Measurements from ENCODE around the gene MXRA8.

MXRA8 gene

GRCh38 chr1:1333551-1334241 lies 24.7 kb downstream of the MXRA8 start:
- no peak for DNase-seq

- DNase-seq, result no peak
These were observed 25.4 kb downstream of the MXRA8 start for GRCh38 chr1:1332774-1333480.

- DNase-seq, result no peak
These were observed 26.2 kb downstream of the MXRA8 start for GRCh38 chr1:1332031-1332755.

- no peak for DNase-seq
These were observed 27.0 kb downstream of the MXRA8 start, which contains the start of gene TAS1R3 for GRCh38 chr1:1331068-1331965. TAS1R3 (plus strand) TSS chr1:1331280; CDS start chr1:1331346, 66 bp downstream.

GRCh38 chr1:1330366-1331067 lies 27.8 kb downstream of the MXRA8 start:
- no peak for DNase-seq

- DNase-seq, result no peak
These were observed 28.8 kb downstream of the MXRA8 start for GRCh38 chr1:1329304-1330210.

- DNase-seq, result no peak
These were observed 30.1 kb downstream of the MXRA8 start for GRCh38 chr1:1328254-1328653.

GRCh38 chr1:1327291-1327690 lies 31.1 kb downstream of the MXRA8 start:
- DNase-seq, result no peak

GRCh38 chr1:1326075-1326605 lies 32.2 kb downstream of the MXRA8 start:
- DNase-seq, result no peak

- DNase-seq, result no peak
These were observed 32.9 kb downstream of the MXRA8 start for GRCh38 chr1:1325288-1326074.

GRCh38 chr1:1324524-1325287 lies 33.6 kb downstream of the MXRA8 start, which contains the start of the genes CPTP and INTS11:
CPTP (plus strand) TSS chr1:1324802; CDS start chr1:1326911, 2,109 bp downstream.
INTS11 (minus strand) TSS chr1:1324660; CDS start chr1:1324608, 52 bp downstream.
- peak; percentile 59 for DNase-seq

- no peak for DNase-seq
These were observed 34.3 kb downstream of the MXRA8 start for GRCh38 chr1:1324084-1324523.

- no peak for DNase-seq
These were observed 35.4 kb downstream of the MXRA8 start for GRCh38 chr1:1322952-1323351.

GRCh38 chr1:1322418-1322817 lies 35.9 kb downstream of the MXRA8 start:
- DNase-seq, result no peak

- no peak for DNase-seq
These were observed 36.9 kb downstream of the MXRA8 start for GRCh38 chr1:1321477-1321876.

- DNase-seq, result no peak
These were observed 37.5 kb downstream of the MXRA8 start for GRCh38 chr1:1320666-1321448.

GRCh38 chr1:1319646-1319941 lies 38.8 kb downstream of the MXRA8 start:
- no peak for DNase-seq

All from NCI-H1092 treated with DMSO at 0.1 percent for 48 hours (cell line).